Uterus (tissue), 4 donors: ENCODE results near the gene CST7. TPM values are rescaled to one million over a fixed set of nuclear protein-coding genes. Genes with fewer than 3 reads are reported as not detected.

ENCODE experiments used
- DNase-seq, 2 donors: peaks; one replicate each; pipeline ENCODE4 v3.0.0-alpha.2; 2019 to 2020
- H3K27ac ChIP-seq, 2 donors: fragments of 200-600 bp; sonication (generic); 1 replicate in 1 of 2; 2 replicates in 1 of 2; pipeline ENCODE4 v1.5.1; 2016 to 2018
- H3K27me3 ChIP-seq, 2 donors: fragments of 200-600 bp; sonication (generic); one replicate each; pipeline ENCODE4 v1.5.1; 2018 to 2019; ENCODE audit warnings: control low read depth in 1 of 2
- H3K36me3 ChIP-seq, 2 donors: fragments of 200-600 bp; sonication (generic); one replicate each; pipeline ENCODE4 v1.5.1; 2019; ENCODE audit warnings: control low read depth in 1 of 2
- H3K4me1 ChIP-seq, 2 donors: fragments of 200-600 bp; sonication (generic); one replicate each; pipeline ENCODE4 v1.5.1; 2018 to 2019; ENCODE audit warnings: control low read depth in 1 of 2
- H3K4me3 ChIP-seq, 2 donors: fragments of 200-600 bp; sonication (generic); 1 replicate in 1 of 2; 2 replicates in 1 of 2; pipeline ENCODE4 v1.5.1; 2018 to 2019; ENCODE audit warnings: mild to moderate bottlenecking in 1 of 2
- H3K9me3 ChIP-seq, 2 donors: fragments of 200-600 bp; sonication (generic); one replicate each; pipeline ENCODE4 v1.5.1; 2019; ENCODE audit warnings: control low read depth in 1 of 2
- POLR2A ChIP-seq, 2 donors: fragments of 450-650 bp; IDR thresholded peaks; one replicate each; pipeline ENCODE4 v1.6.1; 2016; ENCODE audit warnings: antibody characterized with exemption in 2 of 2, mild to moderate bottlenecking in 1 of 2, moderate library complexity in 1 of 2
- intact Hi-C: fragments of 100-400 bp; cut with DNase I; formaldehyde crosslinking; loops from one replicate; pipeline ENCODE4 v1.15.1; 2023; ENCODE audit warnings: low total_unique reads
- total RNA-seq, 4 donors: library from RNA; depleted of rRNA in 3 of 4; stranded (reverse); fragments of >200 nt in 3 of 4; gene quantifications; one replicate each; pipeline versions ENCODE4 v1.1.0 to v1.2.4, GENCODE V29; 2014 to 2023
- TF ChIP-seq, protein P1 (sequence below), 4 experiments: fragments of 200-600 bp in 2 of 4; fragments of 450-650 bp in 2 of 4; sonication (generic) in 2 of 4; IDR thresholded peaks; one replicate each; pipeline ENCODE4 v1.5.1; 2016 to 2019; ENCODE audit warnings: antibody characterized with exemption in 4 of 4, mild to moderate bottlenecking in 2 of 4, moderate library complexity in 1 of 4
- donor health status: DM: yes; HTN: yes; CAD: no.

The CST7 gene
- total RNA-seq, 4 donors from 2014 or later: 0.97 to 1.8 (median 1.2) TPM; not detected in 1

DNA sequence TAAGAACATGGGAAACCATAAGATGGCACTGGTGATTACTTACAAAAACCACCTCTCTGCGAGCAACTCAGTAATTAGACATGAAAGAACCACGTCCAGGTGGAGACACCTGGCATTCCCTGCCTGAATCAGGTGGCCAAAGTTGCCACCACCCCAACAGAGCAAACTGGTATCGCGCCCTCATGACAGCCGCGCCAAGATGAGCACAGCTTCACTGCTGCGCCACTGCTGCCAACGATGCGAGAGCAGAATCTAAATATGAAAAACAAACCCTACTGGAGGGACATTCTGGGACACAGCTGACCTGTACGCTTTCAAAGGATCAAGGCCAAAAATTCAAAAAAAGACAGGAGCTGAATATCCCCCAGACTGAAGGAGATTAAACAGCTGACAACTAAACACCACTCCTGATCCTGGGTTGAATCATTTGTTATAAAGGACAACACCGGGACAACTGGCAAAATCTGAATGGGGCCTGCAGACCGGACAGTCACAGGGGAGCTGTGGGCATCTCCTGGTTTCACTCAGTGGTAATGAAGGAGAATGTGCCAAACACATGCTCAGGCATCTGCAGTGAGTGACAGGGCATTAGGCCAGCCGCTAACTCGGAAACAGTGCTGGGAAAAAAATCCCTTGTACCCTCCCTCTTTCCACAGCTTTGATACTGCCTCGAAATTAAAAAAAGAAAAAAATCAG lies 17.4 kb downstream of the CST7 start:
- no peaks in the 10 kb centered on the region for H3K36me3 ChIP-seq
- H3K4me1 ChIP-seq: no peaks in the 10 kb centered on the region
- H3K27me3 ChIP-seq: no peaks in the 10 kb centered on the region
- TF ChIP-seq, protein P1, sequence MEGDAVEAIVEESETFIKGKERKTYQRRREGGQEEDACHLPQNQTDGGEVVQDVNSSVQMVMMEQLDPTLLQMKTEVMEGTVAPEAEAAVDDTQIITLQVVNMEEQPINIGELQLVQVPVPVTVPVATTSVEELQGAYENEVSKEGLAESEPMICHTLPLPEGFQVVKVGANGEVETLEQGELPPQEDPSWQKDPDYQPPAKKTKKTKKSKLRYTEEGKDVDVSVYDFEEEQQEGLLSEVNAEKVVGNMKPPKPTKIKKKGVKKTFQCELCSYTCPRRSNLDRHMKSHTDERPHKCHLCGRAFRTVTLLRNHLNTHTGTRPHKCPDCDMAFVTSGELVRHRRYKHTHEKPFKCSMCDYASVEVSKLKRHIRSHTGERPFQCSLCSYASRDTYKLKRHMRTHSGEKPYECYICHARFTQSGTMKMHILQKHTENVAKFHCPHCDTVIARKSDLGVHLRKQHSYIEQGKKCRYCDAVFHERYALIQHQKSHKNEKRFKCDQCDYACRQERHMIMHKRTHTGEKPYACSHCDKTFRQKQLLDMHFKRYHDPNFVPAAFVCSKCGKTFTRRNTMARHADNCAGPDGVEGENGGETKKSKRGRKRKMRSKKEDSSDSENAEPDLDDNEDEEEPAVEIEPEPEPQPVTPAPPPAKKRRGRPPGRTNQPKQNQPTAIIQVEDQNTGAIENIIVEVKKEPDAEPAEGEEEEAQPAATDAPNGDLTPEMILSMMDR (IDR thresholded peaks at IDR 0.05): no peak
- no peak for TF ChIP-seq POLR2A (IDR thresholded peaks at IDR 0.05)
- DNase-seq: no peak
- H3K4me3 ChIP-seq: no peak overlapping the region
- intact Hi-C loops: no loop called here
- H3K9me3 ChIP-seq: no peaks in the 10 kb centered on the region
- no peak overlapping the region for H3K27ac ChIP-seq

- no peaks in the 10 kb centered on the region for H3K4me1 ChIP-seq
- H3K27ac ChIP-seq: no peak overlapping the region
- H3K4me3 ChIP-seq: no peak overlapping the region
- H3K27me3 ChIP-seq: no peaks in the 10 kb centered on the region
- H3K9me3 ChIP-seq: no peaks in the 10 kb centered on the region
- DNase-seq: no peak
- TF ChIP-seq, protein P1 (IDR thresholded peaks at IDR 0.05): no peak
- TF ChIP-seq POLR2A (IDR thresholded peaks at IDR 0.05): no peak
- H3K36me3 ChIP-seq: no peaks in the 10 kb centered on the region
- intact Hi-C loops: no loop called here
Measured at GRCh38 chr20:24968278-24968800, 19.3 kb downstream of the CST7 start.

DNA sequence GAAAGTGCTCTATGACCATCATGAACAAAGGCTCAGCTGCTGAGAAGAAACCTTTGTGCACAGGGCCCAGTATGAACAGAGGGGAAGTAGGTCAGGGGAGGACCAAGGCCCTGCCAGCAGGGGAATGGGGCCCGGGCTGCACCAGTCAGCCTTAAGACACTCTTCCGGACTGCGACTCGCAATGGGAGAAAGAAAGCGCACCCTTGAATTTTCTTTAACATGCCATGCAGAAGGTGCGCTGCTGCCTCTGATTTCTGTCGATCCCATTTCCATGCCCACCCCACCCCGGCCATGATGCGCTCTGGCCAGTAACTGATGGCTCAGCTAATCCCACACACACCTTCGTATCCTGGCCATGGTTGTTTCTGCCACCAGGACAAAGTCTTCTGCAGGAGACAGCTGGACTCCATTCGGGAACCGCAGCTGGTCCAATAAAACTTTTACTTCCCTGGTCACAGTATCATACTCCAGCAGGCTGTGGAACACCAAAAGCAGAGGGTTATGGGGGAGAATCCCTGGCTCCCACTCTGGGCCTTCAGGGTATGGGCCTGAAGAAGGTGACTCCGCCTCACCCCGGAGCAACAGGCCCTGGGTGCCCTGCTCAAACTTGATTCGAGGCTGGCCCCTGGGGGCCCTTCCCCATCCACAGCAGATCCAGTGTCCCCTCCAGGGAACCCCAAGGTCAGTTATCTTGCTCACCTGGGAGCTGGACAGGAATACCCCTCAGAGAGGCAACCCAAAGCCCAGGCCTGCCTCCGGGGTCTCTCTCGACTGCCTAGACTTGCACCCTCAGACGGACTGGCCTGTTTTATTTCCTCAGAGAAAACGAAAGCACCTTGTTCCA lies 20.3 kb downstream of the CST7 start:
- TF ChIP-seq, protein P1 (IDR thresholded peaks at IDR 0.05): no peak
- TF ChIP-seq POLR2A (IDR thresholded peaks at IDR 0.05): no peak
- no peak for DNase-seq
- no peaks in the 10 kb centered on the region for H3K4me1 ChIP-seq

DNA sequence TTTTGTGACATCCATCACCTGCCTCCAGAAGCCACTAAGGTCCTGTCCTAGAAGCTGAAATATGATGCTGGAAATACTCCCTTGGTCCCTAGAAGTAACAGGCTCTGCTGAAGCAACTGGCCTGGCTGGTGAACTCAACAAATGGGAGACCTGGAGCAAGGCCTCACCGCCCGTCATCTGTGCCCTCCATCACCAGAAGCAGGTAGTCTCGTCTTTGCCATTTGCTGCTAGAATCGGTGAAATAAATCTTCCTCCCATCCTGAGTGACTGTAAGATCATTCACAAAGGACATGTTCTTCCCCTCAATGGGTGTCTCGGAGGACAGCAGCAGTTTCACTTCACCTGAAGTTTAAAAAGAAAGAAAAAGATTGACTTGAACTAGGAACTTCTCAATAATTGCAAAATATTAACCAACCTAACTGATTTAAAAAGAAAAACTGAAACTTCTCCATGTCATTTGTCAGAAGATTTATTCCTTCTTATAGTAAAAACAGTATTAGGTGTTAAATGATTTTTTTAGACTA lies 21.0 kb downstream of the CST7 start:
- intact Hi-C loops: no loop called here
- no peaks in the 10 kb centered on the region for H3K4me1 ChIP-seq
- TF ChIP-seq, protein P1 (IDR thresholded peaks at IDR 0.05): no peak
- TF ChIP-seq POLR2A (IDR thresholded peaks at IDR 0.05): no peak
- no peaks in the 10 kb centered on the region for H3K27me3 ChIP-seq
- no peak overlapping the region for H3K27ac ChIP-seq
- DNase-seq: no peak
- H3K4me3 ChIP-seq: no peak overlapping the region
- peaks cover 0 to 1% of the 10 kb centered on the region in 2 donors for H3K9me3 ChIP-seq
- no peaks in the 10 kb centered on the region for H3K36me3 ChIP-seq

More for the DNA sequence above, 20.3 kb downstream of the CST7 start:
- Histone ChIP-seq H3K4me3 (no peak overlapping the region), H3K36me3 (no peaks in the 10 kb centered on the region), H3K27ac (no peak overlapping the region), H3K9me3 (no peaks in the 10 kb centered on the region), H3K27me3 (no peaks in the 10 kb centered on the region)
- intact Hi-C loops: no loop called here
